ENCODE results near the gene BEND2.
"Not testable (repeated sequence)": the region's sequence is repeated elsewhere in the genome, so short reads cannot be mapped to it uniquely, and the experiment has no call there.

BEND2 gene

GRCh38 chrX:18220786-18221185, at the start of gene BEND2:
Gene BEND2, minus strand, starts transcription at chrX:18220886. Its CDS starts 136 bp downstream, at chrX:18220750.
- DNase-seq (ENCODE audit: extremely low spot score, insufficient read length, low read depth), result no peak
- no peak for FAIRE-seq

DNA sequence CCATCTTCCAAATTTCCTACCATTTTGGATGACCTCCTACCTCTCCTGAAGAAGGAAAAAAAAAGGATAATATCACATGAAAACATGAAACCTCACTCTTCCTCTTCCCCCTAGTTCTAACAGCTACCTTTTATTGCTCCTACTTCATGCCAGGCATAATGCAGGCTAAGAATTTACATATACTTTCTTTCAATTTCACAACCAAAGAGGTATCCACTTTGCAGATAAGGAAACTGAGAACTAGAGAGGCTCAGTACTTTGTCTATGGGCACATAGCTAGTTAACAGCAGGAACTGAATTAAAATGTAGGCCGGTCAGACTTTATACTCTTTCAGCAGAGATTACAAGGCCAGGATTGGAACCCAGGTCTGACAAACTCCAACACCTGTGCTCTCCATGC, 34.4 kb upstream of the BEND2 start:
- no peak for FAIRE-seq
- DNase-seq (ENCODE audit: extremely low spot score, insufficient read length, low read depth), result no peak

GRCh38 chrX:18252644-18253359, 32.1 kb upstream of the BEND2 start:
- FAIRE-seq (no peak), DNase-seq (ENCODE audit: extremely low spot score, insufficient read length, low read depth) (no peak)

DNA sequence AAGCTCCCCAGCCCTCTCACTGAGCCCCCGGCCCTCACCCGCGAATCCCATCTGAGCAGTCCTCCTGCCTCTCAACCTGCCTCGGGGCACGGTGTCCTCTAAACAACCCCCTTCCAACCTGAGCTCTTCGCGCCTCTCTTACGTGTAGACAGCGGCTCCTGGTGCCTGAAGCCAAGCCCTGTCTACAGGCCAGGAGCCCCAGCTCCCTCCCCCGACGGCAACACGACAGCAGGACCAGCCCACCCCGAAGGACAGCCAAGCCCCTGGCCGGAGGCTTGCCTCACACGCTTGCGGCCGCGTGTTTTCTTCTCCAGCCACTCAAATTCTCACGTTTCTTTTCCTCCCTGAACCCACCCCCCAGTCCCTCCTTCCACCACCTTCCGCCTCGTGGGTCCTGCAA, 9.0 kb upstream of the BEND2 start:
- not testable (repeated sequence) for FAIRE-seq; DNase-seq (ENCODE audit: extremely low spot score, insufficient read length, low read depth)

GRCh38 chrX:18228069-18228468, 7.4 kb upstream of the BEND2 start:
- FAIRE-seq, result no peak
- DNase-seq (ENCODE audit: extremely low spot score, insufficient read length, low read depth), result no peak

GRCh38 chrX:18227458-18227857, 6.8 kb upstream of the BEND2 start:
- FAIRE-seq (no peak), DNase-seq (ENCODE audit: extremely low spot score, insufficient read length, low read depth) (no peak)

- DNase-seq (ENCODE audit: extremely low spot score, insufficient read length, low read depth) (no peak), FAIRE-seq (peak; percentile 35)
These were observed 10.2 kb downstream of the BEND2 start for GRCh38 chrX:18210470-18210869.

- DNase-seq (ENCODE audit: extremely low spot score, insufficient read length, low read depth) (no peak), FAIRE-seq (no peak)
These were observed 14.0 kb downstream of the BEND2 start for GRCh38 chrX:18206657-18207056.

DNA sequence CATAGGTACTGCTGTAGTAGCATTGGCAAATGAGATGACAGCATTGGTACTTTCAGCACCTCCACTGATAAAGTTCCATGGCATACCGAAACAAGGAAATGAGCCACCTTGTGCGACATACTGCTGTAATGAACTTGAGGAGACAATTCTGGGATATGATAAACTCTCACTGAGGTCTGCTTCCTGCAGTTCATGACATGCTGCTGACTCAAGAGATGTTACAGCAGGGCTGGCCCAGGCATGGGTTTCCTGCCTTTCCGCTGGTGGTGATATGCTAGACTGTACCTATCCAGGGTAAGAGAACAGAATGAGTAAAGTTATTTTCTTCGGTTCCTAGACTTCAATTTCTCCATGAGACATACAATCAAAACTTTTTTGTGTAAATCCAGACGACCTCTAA, 17.1 kb downstream of the BEND2 start:
- FAIRE-seq (no peak), DNase-seq (ENCODE audit: extremely low spot score, insufficient read length, low read depth) (no peak)

- FAIRE-seq (no peak), DNase-seq (ENCODE audit: extremely low spot score, insufficient read length, low read depth) (no peak)
These were observed 26.0 kb downstream of the BEND2 start for GRCh38 chrX:18194688-18195087.

GRCh38 chrX:18179446-18179845, 41.2 kb downstream of the BEND2 start:
- no peak for DNase-seq (ENCODE audit: extremely low spot score, insufficient read length, low read depth)
- FAIRE-seq, result no peak

DNA sequence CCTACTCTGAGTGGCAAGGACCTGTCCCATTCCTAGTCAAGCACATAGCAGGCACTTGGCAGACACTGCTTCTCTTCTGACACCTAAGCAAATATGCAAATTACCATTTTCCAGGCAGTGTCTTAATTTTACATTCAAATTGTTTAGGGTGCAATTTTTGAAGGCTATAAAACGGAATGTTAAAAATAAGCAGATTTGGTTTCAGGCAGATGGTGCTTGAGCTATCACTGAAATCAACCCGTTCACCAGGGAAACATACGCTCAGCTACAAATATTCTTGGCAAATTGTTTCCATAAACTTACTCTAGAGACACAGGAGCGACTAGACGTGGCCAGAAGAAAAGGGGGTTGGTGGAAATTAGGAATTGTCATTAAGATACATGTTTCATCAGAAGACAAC, 45.7 kb downstream of the BEND2 start:
- no peak for FAIRE-seq
- DNase-seq (ENCODE audit: extremely low spot score, insufficient read length, low read depth), result no peak

GRCh38 chrX:18174209-18174608, 46.5 kb downstream of the BEND2 start:
- DNase-seq (ENCODE audit: extremely low spot score, insufficient read length, low read depth) (no peak), FAIRE-seq (no peak)

DNA sequence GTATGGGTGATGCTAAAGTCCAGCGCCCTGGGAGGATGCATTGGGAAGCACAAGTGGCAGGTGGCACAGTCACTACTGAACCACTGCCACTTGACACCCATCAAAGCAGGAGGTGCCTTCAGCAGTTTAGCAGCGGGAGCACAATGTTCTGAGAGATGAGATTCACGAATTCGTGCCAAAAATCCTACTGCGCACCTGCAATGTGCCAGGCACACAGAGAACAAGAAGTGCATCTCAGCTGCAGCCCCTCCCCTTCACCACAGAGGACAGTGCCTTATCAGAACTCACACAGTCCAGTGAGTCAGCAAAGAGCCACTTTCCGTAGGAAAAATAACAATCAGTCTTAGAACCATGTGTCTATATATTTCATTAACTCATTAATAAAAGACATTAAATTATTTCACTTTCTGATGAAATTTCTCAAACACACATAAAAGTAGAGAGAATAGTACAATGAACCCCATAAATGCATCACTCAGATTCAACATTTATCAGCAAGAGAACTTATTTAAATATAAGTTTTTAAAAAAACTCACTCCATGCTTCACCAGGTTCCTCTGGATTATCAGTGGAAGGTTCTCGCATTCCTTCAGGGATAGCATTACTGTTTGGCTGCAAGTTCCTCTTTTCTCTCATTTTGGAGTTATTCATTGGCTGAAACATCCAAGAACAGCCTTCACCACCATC, 47.0 kb downstream of the BEND2 start:
- FAIRE-seq, result no peak
- no peak for DNase-seq (ENCODE audit: extremely low spot score, insufficient read length, low read depth)

GRCh38 chrX:18172970-18173369, 47.7 kb downstream of the BEND2 start:
- no peak for DNase-seq (ENCODE audit: extremely low spot score, insufficient read length, low read depth)
- FAIRE-seq, result no peak

GRCh38 chrX:18170910-18171309, 49.8 kb downstream of the BEND2 start:
- FAIRE-seq, result no peak
- DNase-seq (ENCODE audit: extremely low spot score, insufficient read length, low read depth), result no peak

- FAIRE-seq (no peak), DNase-seq (ENCODE audit: extremely low spot score, insufficient read length, low read depth) (no peak)
These were observed 54.6 kb downstream of the BEND2 start for GRCh38 chrX:18166068-18166467.

DNA sequence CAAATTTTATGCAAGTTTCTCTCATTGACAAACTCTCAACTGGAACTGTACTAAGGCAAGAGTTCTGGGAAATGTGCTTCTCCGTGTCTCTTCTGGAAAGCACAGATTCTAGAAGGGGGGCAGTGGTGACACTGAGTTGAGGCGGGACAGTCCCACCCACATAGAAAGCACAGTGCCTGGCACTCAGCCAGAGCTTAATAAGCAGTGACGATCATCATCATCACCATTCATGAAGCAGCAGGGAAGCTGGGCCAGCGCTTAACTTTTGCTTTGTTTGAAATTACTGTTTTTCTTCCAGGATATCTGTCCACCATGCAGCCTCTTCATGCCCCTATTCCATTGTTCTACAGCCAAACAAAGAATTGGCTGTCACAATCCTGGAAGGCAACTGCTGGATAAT, 60.3 kb downstream of the BEND2 start:
- DNase-seq (ENCODE audit: extremely low spot score, insufficient read length, low read depth) (no peak), FAIRE-seq (no peak)

GRCh38 chrX:18158963-18159362, 61.7 kb downstream of the BEND2 start:
- FAIRE-seq (no peak), DNase-seq (ENCODE audit: extremely low spot score, insufficient read length, low read depth) (no peak)

GRCh38 chrX:18151649-18152048, 69.0 kb downstream of the BEND2 start:
- no peak for FAIRE-seq
- no peak for DNase-seq (ENCODE audit: extremely low spot score, insufficient read length, low read depth)

DNA sequence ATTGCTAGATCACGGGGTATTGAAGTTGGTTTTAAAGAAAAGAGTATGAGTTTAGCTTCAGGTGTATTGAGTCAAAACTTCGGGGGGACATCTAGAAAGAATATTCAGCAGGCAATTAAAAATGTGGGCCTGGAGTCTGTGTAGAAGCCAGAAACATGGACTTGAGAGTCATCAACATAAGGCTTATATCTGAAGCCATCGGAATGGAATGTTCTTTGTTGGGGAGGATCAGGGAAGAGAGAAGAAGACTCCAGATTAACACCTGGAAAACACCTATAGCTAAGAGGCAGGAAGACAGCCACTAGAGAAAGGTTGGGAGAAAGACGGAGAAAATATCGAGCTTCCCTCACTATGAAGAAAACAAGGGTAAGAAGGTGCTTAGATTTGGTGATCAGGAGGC, 69.5 kb downstream of the BEND2 start:
- FAIRE-seq (no peak), DNase-seq (ENCODE audit: extremely low spot score, insufficient read length, low read depth) (no peak)

- no peak for FAIRE-seq
- DNase-seq (ENCODE audit: extremely low spot score, insufficient read length, low read depth), result no peak
These were observed 71.2 kb downstream of the BEND2 start for GRCh38 chrX:18149454-18149853.

All from GM18507 (cell line).